Activated CD8-positive, alpha-beta memory T cell treated with anti-CD3 and anti-CD28 coated beads for 4 hours (primary cell): Measurements from ENCODE around the gene QRFP.
A peak's percentile ranks its signal among the peaks of the same experiment; 100 is the strongest.

Experiments used
- DNase-seq, 2 donors: peaks; one replicate each; pipeline ENCODE4 v3.0.0-alpha.2; 2020; ENCODE audit warnings: low read depth in 2 of 2

Gene QRFP, protein sequence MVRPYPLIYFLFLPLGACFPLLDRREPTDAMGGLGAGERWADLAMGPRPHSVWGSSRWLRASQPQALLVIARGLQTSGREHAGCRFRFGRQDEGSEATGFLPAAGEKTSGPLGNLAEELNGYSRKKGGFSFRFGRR

DNA sequence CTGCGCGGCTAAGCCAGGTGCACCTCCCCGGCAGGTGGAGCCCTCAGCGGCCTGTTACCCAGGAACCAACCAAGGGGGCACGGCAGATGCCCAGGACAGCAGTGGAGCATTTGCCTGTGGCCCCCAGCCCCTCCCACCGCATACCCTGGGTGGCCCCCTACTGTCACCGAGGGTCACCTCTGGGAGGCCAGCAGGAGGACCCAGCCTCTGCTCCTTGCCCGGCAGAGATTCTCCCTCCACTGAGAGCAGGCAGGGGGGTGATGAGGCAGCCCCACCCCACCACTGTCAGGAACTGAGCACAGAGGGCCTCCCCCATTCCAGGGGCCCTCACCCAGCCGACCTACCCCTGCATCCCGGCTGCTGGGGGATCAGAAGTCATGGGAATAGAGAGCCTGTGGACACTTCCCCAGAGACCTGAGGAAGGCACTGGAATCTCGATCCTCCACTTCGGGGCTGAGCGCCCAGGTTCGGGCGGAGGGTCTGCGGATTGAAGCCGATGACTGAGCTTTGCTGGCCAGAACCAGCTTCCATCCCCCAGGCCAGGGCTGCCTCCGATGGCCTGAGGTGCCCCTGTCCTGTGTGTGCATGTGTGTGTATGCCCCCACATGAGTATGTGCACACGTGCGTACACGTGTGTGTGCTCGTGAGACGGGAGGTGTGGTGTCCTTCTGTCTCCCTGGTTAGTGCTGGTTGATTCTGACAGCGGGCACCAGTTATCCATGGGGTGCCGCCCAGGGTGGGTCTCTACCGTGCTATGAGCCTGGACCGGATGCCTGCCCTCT lies at the start of gene QRFP:
QRFP (minus strand) TSS at position 580 of the 782 bp plus-strand sequence. CDS start 2,974 bp downstream, outside the sequence.
- no peak for DNase-seq

DNA sequence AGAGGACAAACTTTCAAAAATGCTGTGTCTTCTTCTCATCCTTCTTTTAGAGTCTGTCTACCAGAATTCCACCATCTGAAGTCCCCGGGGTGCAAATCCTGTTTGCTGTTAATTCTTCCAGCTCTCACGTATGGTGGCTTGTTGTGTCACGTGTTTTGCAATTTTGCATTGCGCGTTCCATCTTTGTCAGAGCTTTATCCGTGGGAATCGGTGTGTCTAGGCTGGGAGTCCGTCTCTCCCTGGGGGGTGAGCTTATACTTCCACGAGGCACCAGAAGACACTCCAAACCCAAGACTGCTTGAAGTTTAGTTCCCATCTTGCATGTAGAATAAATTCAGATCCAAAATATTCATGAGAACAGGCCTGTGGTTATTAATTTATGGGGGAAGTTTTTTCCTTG lies 48.6 kb upstream of the QRFP start:
- no peak for DNase-seq

DNA sequence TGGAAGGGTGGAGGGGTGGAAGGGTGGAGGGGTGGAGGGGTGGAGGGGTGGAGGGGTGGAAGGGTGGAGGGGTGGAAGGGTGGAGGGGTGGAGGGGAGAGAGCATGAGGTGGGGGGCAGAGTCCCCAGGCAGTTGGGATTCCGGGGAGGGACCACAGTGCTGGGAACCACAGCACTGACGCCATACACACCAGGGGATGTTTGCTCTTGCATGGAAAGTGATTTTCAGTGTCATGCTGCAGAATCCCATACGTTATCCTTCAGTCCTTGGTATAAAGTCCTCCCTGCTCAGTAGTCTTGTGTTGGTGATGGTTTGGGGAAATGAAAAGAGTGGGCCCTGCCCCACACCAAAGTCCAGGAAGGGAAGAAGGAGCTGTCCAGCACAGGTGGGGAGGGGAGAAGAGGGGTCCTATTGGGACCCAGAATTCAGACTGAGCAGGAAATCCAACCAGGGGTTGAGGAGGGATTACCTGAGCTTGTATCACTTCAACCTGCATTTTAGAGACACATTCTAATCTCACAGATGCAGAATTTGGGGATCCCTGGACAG lies 48.0 kb upstream of the QRFP start:
- no peak for DNase-seq

DNA sequence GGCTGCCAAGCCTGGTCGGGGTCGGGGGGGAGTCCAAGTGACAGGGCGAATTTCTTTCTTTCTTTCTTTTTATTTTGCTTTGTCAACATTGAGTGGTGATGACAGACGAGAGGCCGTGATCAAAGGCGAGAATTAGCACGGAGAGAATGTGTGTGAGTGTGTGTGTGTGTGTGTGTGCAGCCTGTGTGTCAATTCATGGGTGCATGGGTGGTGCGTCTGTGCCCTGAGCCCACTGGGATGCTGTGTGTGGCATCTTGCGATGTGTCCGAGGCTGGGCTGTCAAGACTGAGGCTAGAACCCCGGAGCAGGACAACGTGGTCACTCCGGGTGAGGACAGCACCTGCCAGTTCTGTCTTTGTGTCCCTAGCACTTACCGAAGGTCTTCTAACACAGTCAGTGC lies 47.2 kb upstream of the QRFP start:
- no peak for DNase-seq

DNA sequence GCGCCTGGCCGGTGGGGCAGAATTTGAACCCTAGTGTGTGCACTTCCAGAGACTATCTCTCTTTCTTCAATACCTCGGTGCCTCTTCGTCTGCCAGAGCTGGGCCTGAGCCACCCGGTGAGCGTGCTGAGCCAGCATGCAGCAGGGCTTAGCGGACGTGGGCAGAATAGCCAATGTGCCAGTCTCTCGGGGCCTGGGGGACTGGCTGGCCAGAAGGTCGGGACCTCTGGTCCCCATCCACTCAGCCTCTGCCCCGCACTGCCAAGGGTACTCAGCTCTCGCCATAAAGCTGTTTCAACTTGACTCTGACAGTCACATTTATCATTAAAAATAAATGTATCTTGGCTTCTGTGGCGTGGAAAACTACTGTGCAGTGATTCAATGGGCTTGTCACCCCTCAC lies 46.6 kb upstream of the QRFP start:
- DNase-seq: no peak

DNA sequence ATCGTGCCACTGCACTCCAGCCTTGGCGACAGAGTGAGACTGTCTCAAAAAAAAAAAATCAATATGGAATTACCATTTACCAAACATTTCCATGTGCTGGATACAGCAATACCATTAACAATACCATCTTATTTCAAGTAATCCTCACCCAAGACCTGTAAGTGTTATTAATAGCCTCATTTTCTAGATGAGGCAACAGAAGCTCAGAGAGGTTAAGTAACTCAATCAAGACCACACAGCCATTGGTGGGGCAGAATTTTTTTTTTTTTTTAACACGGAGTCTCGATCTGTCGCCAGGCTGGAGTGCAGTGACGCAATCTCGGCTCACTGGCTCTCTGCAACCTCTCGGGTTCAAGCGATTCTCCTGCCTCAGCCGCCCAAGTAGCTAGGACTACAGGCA lies 46.1 kb upstream of the QRFP start:
- no peak for DNase-seq

DNA sequence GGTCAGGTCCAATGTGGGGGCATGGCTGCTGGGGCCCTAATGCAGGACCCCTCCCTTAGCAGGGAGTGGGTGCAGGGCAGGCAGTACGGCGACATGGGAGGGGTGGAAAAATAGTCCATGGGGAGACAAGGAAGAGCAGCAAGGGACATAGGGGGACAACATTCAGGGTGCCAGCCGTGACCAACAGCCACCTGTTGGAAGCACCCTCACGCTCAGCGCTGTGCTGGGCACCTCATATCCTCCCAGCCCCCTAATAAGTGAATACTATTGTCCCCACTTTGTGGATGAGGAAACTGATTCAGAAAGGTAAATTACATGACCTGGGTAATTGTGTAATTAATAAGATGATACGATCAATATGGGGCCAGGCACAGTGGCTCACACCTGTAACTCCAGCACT lies 45.5 kb upstream of the QRFP start:
- no peak for DNase-seq

DNA sequence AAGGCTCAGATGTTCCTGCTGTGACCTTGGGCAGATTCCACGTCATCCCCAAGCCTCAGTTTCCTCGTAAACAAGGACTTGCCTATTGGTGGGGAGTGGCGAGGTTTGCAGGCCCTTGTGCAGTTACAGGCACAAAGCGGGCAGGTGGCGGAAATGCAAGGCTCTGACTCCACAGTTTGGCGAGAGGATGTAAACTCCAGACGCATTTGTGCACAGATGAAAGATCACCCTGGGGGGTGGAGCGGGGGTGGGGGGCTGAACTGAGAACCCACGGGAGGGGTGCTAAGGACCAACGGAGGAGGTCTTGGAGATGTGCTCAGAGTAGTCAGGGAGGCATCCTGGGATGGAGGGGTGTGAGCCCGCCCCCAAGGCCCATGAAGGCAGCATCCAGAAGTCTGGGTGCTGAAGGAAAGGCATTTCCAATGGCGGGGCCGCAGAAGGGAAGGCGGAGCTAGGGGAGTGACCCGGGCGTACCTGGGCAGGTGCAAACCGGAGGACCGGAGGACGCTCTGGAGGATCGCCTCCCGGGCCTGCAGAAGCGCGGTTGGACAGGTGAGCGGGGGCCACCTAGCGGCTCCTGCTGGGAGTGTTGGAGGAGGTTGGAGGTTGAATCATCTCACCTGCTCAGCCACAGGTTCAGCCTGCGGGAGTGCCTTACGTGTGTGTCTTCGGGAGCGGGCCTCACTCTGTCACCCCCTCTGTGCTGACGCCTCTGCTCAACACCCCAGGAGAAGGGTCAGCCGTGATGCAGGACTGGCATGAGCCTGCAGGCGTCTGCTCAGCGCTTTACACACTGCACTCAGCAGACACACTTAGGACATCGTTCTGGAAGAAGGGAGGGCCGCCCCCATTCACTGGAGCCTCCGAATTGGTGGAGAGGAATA lies 44.3 kb upstream of the QRFP start:
- DNase-seq: peak; percentile 34 to 43

DNA sequence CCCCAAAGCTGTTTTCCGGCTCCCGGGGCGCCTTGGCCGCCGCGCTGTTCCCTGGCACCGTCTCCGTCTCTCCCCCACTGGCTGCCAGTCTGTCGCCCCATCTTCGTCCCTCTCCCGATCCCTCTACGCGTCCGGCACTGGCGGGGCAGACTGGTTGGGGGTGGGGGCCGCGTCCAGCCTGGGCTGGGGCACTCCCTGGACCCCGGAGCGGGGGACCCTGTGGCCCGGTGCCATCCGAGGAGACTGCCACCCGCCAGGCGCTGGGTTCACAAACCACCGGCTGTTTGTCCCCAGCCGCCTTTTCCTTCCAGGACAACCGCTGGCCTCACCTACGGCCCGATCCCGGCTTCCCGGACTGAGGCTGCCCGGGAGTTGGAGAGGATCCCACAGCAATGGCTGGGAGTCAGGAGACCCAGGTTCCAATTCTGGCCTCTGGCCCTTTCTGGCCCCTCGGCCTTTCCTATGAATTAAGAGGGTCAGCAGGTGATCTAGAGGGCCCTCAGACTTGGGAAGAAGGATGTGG lies 43.5 kb upstream of the QRFP start:
- no peak for DNase-seq

DNA sequence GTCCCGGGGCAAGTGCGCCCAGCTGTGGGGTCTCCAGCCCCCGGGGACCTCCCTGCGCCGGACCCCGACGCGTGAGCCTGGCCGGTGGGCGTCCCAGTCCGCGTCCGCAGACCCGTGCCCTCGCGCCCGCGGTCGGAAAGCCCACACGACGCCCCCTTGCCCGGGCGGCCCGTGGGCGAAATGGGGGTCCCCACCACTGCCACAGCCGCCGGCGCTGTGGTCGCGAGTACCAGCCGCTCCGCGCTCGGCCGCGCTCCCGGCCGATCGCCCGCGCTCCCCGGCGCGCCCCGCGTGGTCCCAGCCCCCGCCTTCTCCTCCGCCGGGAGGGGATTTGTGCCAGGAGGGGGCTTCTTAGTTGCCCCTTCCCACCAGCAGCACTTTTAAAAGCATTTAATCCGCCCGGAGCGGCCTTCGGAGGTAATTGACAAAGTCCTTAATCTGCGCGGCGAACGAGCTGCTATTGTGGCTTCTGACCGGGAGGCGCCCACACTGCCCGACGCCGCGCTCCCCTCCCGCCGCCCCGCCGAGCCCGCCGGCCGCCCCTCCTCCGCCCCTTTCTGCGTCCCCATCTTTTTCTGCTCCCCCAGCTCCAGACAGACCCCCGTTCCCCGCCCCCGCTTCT lies 42.9 kb upstream of the QRFP start:
- DNase-seq: no peak

DNA sequence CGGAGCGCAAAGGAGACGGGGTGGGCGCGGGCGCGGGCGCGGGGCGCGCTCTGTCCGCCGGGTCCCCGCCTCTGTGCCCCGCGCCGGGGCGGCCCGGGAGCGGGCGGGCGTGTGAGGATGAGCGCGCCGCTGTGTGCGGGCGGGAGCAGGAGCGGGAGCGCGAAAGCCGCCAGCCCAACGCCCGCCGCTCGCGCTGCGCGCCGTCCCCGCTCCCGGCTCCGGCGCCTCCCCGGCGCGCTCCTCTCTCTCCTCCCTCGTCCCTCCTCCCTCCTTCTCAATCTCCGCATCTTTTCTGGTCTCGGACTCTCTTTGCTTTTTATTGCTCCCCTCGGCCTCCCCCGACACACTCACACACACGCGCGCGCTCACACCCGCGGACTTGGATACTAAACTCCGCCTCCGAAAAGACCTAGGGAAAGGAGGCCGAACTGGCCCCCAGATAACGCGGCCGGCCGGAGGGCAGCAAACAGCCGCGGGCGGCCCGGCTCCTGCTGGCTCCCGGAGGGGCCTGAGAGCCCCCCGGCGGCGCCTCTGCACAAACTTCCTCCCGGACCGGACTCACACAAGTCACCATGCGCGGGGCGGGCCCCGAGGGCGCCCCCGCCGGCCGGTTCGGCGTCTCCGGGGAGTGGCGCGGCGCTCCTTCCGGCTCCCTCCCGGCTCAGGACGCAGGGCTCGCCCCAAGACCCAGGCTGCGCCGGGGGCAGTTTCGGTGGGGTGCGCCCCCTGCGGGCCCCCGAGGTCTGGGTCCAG lies 42.2 kb upstream of the QRFP start, which contains the start of gene FIBCD1:
FIBCD1 (minus strand) TSS at position 596 of the 753 bp plus-strand sequence. CDS start 640 bp downstream, outside the sequence.
- no peak for DNase-seq

DNA sequence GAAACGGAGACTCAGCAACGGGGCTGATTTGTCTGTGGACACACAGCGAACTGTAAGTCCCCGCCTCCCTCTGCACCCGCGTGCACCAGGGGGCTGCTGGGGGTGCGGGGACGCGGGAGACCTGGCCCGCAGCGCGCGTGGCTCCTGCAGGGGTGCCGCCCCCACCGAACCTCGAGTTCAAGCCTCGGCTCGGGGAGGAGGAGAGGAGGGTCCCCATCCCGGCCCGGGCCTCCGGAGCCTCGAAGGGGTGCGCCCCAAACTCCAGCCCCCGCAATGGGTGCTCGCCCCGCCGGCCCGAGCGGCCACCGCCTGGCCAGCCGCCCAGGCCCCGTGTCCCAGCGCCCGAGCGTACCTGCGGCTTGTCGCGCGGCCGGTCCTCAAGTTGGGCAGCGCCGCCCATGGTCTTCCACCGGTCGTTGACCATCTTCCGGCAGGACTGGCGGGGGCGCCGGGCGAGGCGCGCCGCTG lies 41.6 kb upstream of the QRFP start:
- no peak for DNase-seq

DNA sequence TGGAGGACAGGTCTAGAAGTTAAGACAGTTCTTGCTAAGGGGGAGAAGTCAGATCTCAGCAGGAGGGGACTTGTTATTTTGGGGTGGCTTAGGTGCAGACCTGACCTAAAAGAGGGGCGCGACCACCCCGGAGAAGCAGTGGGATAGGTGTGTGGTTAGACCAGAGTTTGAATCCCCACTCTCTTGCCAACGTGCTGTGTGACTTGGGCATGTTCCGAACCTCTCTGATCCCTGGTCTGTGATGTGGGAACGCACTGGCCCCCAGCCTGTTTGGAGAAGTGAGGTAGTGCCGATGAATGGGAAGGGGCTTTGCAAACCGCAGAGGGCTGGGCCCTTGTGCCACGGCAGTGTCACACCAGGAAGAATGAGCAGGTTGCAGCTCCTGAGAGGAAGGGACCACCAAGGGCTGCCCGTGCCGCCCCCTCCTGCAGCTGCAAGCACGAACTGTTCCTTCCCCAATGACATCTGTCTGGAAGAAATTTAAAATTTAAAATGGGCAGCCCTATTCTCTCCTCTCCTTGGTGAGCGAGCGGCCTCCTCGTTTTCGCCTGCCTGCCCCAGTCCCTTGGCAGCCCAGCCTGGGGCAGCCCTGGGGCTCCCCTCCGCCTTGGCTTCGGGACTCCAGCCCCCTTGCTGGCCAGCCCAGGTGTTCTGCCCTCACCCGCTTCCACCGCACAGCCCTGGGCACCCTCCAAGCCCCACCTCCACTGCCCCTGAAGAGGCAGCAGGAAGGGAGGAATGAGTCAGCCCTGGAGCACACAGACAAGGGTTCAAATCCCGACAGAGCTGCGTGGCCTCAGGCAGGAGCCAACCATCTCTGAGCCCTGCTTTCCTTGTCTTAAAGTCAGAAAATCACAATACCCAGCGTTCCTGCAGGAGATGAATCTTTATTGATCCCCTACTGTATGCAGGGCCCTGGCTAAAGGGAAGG lies 40.8 kb upstream of the QRFP start:
- DNase-seq: no peak

DNA sequence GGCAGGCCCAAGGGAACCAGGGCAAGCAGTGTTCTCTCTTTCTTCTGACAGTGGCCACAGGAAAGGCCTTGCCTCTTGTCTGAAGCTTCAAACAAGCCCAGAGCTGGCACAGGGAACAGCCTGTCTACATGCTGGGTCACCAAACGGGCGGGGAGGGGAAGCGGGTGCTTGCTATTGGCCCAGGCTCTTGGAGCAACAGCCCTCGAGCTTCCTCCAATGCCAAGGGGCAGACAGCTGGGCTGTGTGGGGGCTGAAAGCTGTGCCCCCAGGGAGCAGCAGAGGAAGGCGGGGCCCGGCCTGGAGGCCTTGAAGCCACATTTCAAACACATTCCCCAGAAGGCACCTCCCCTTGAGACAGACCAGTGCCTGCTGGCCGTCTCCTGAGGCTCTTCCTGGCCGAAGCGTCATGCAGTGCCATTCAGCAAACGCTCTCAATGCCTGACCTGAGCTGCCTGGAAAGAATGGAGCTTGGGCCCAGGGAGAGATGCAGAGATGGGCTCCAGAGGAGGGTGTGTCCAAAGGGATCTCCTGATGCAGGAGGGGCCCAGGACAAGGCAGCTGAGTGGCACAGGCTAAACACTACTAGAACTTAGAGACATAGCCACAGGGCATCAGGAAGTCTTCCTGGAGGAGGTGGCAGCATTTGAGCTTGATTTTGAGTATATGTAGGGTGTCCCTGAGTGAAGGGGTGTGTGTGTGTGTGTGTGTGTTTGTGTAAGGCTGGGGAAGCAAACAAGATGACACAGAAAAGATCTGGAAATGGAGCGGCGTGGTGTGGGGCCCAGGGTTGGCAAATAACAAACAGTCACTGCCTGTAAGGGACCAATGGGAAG lies 39.9 kb upstream of the QRFP start:
- DNase-seq: no peak

DNA sequence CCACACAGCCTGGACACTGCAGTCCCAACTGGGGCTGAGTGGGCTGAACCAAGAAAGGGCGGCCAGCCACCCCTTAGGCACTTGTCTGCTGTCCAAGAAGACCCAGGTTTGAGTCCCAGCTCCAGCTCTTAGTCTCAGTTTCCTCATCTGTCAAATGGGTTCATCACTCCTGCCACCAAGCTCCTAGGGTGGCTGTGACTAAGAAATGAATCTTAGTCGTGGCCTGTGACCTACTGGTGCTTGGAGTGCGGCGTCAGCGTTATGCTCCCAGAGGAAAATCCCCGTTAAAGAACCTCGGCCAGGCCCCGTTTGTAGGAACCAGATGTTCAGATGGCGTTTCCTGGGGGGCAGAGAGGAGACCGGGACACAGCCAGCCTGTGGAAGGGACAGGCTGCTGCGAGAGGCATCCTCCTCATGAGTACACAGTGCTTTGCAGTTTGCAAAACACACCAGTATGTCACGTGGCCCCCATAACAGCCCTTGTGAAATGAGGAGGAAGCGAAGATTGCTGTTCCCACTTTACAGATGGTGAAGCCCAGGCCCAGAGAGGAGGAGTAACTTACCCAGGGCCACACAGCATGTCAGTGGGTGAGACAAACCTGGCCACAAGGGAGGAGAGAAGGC lies 39.1 kb upstream of the QRFP start:
- DNase-seq: no peak

DNA sequence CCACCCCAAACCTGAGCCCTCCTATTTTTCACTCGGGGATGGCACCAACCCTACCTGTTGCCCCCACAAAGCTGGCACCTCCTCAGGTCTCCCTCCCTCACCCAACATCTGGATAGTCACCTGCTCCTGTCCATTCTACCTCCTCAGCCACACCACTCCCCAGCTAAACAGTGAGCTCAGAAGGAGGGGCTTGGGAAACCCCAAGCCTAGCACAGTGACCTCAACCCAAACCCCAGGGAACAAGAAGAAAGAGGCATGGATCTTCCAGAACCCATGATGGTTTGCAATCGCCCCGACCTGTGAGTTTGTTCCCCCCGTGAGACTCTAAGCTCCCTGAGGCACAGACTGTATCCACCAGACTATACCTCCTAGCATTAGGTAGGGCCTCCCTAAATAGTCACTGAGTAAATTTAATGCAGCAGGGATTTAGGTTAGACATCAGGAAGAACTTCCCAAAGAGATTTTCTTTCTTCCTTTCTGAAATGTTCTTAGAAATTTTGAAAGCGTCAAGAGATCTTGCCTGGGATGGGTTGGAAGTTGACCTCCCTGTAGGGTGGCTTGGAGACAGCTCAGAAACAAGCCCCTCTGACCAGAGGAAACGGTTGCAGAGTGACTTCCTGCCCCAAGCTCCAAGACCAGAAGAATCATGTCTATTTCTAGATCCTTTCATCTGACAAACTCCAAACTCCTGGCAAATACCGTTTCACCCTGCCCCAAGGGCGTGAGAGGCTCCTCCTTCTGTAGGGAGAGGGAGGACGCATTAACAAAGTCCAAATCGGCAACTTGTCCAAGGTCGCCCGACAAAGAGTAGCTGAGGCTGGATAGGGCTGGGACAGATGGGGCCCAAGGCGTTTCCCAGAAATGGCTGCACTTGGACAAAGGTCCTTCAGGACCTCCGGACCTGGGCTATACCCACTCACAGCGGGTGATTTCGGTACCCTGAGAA lies 38.4 kb upstream of the QRFP start:
- DNase-seq: no peak

DNA sequence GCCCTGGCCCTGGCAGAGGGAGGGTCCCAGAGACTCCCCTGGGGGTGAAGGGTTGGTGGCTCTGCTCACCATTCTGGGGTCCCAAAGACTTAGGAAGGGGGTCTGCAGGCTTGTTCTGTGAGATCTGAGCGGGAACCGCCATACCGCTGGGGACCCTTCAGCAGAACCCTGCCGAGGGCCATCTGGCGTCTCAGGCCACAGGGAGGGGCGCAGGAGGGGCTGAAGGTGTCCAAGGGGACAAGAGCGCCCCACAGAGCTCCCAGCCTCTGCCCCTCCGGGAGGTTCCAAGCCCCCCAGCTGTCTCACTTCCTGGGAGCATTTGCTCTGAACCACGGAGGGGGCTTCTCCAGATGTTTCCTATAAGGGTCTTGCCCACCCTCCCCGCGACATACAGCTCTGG lies 37.6 kb upstream of the QRFP start:
- no peak for DNase-seq
